HepG2 (cell line): ENCODE results near the gene CDC34. TPM values are rescaled to one million over a fixed set of nuclear protein-coding genes. Genes with fewer than 3 reads are reported as not detected.

Experiments used
- AFF4 ChIP-seq: sonication (generic); formaldehyde crosslinking; IDR thresholded peaks from 2 replicates; pipeline ENCODE4 v1.4.0; 2020; ENCODE audit warnings: missing genetic modification reagents
- AHDC1 ChIP-seq: sonication (generic); formaldehyde crosslinking; IDR thresholded peaks from 2 replicates; pipeline ENCODE4 v1.5.1; 2020; ENCODE audit warnings: mild to moderate bottlenecking, missing genetic modification reagents, borderline replicate concordance
- FOSL2 ChIP-seq: sonication (generic); formaldehyde crosslinking; IDR thresholded peaks from 2 replicates; pipeline ENCODE4 v1.4.0; 2020; ENCODE audit warnings: missing genetic modification reagents
- GABPB1 ChIP-seq: IDR thresholded peaks from 2 replicates; pipeline ENCODE4 v1.6.1; 2016; ENCODE audit warnings: mild to moderate bottlenecking, missing genetic modification reagents, moderate library complexity, missing compliant biosample characterization
- IKZF4 ChIP-seq: sonication (generic); formaldehyde crosslinking; IDR thresholded peaks from 2 replicates; pipeline ENCODE4 v1.5.1; 2020; ENCODE audit warnings: borderline replicate concordance, mild to moderate bottlenecking, low read depth, missing genetic modification reagents; ENCODE audit errors: not compliant biosample characterization
- NR0B2 ChIP-seq: sonication (generic); formaldehyde crosslinking; IDR thresholded peaks from 2 replicates; pipeline ENCODE4 v1.4.0; 2020; ENCODE audit warnings: mild to moderate bottlenecking, missing genetic modification reagents
- RXRA ChIP-seq: sonication (generic); formaldehyde crosslinking; IDR thresholded peaks from 2 replicates; pipeline ENCODE4 v1.5.1; 2020; ENCODE audit warnings: missing genetic modification reagents
- SUZ12 ChIP-seq: fragments of 150-350 bp; IDR thresholded peaks from 2 replicates; pipeline ENCODE4 v1.6.1; 2014; ENCODE audit warnings: low read depth, low read length
- TEAD3 ChIP-seq: optimal IDR thresholded peaks from 2 replicates; pipeline ENCODE3; 2016; ENCODE audit warnings: borderline replicate concordance
- TIGD3 ChIP-seq: sonication (generic); formaldehyde crosslinking; IDR thresholded peaks from 2 replicates; pipeline ENCODE4 v1.5.1; 2020; ENCODE audit warnings: mild to moderate bottlenecking, missing genetic modification reagents, borderline replicate concordance
- ZBTB14 ChIP-seq: sonication (generic); formaldehyde crosslinking; IDR thresholded peaks from 2 replicates; pipeline ENCODE4 v1.4.0; 2020; ENCODE audit warnings: missing genetic modification reagents
- ZC3H13 ChIP-seq: sonication (generic); formaldehyde crosslinking; IDR thresholded peaks from 2 replicates; pipeline ENCODE4 v1.8.1; 2023; ENCODE audit warnings: mild to moderate bottlenecking, missing genetic modification reagents, moderate library complexity
- ZNF354B ChIP-seq: sonication (generic); formaldehyde crosslinking; IDR thresholded peaks from 2 replicates; pipeline ENCODE4 v1.8.0; 2022; ENCODE audit warnings: mild to moderate bottlenecking, missing genetic modification reagents
- ZNF44 ChIP-seq: sonication (generic); formaldehyde crosslinking; IDR thresholded peaks from 2 replicates; pipeline ENCODE4 v1.5.1; 2020; ENCODE audit warnings: mild to moderate bottlenecking, missing genetic modification reagents
- ZNF670 ChIP-seq: sonication (generic); formaldehyde crosslinking; IDR thresholded peaks from 2 replicates; pipeline ENCODE4 v1.8.0; 2022; ENCODE audit warnings: mild to moderate bottlenecking, missing genetic modification reagents, borderline replicate concordance
- ZSCAN30 ChIP-seq: sonication (generic); formaldehyde crosslinking; IDR thresholded peaks from 2 replicates; pipeline ENCODE4 v1.5.0; 2020; ENCODE audit warnings: mild to moderate bottlenecking, missing genetic modification reagents
- polyA plus RNA-seq, 8 experiments: library from polyadenylated mRNA; depleted of rRNA in 3 of 8; stranded (reverse) in 7 of 8; unstranded in 1 of 8; fragments of >200 nt; fragmentation: Illumina TruSeq in 4 of 8; extraction: Trizol in 4 of 8; gene quantifications; 2 replicates each; pipeline versions ENCODE4 v1.2.1 to v1.2.3, GENCODE V29; 2011 to 2016; ENCODE audit warnings: low read depth in 4 of 8, missing spikeins in 1 of 8, mixed read lengths in 1 of 8; ENCODE audit not compliant: insufficient read depth in 1 of 8
- total RNA-seq, 5 experiments: library from RNA; depleted of rRNA; stranded (reverse); fragments of >200 nt; fragmentation: Illumina TruSeq; extraction: Trizol; gene quantifications; 2 replicates each; pipeline ENCODE4 v1.2.3, GENCODE V29; 2016; ENCODE audit warnings: low read depth in 1 of 5

Gene CDC34
- total and polyA plus RNA-seq, 2 of the 13 experiments (the other 11 are each of a cell fraction or from before 2014, with no cell fraction given), result 138 to 150 TPM

GRCh38 chr19:556611-557382 lies 25.2 kb downstream of the CDC34 start (continued):
- TF ChIP-seq AFF4 (CRISPR knock-in tag) (no peak), NR0B2 (CRISPR knock-in tag) (no peak), SUZ12 (no peak), GABPB1 (CRISPR knock-in tag) (peak; percentile 16; the same call in 1 of the 2 replicates), ZNF670 (CRISPR knock-in tag) (no peak), IKZF4 (CRISPR knock-in tag) (no peak), TIGD3 (CRISPR knock-in tag) (no peak), ZBTB14 (CRISPR knock-in tag) (0 out of 2 replicates have a peak, but pooled peaks have one; percentile 33), ZC3H13 (no peak), TEAD3 (CRISPR knock-in tag) (no peak), ZNF44 (no peak), ZNF354B (CRISPR knock-in tag) (0 out of 2 replicates have a peak, but pooled peaks have one; percentile 35), AHDC1 (CRISPR knock-in tag) (peak; percentile 66; the same call in 1 of the 2 replicates), FOSL2 (CRISPR knock-in tag) (no peak), ZSCAN30 (no peak), RXRA (CRISPR knock-in tag) (no peak)
